ENCODE measurements around the gene CFAP54. TPM values are rescaled to one million over a fixed set of nuclear protein-coding genes. Genes with fewer than 3 reads are reported as not detected.

The CFAP54 gene
- total RNA-seq, 1 experiment from 2014 or later, result 0.09 TPM

GRCh38 chr12:96606134-96606533 is 116.8 kb downstream of the CFAP54 start:
- ChIA-PET CTCF (no interaction called here), POLR2A (no interaction called here)
- Mint-ChIP-seq H3K36me3 (peaks cover 16% of the 10 kb centered on the region), H3K27me3 (ENCODE audit: low read depth) (no peaks in the 10 kb centered on the region; the same call in 1 of the 2 replicates), H3K4me1 (no peaks in the 10 kb centered on the region), H3K9me3 (peaks cover 45% of the 10 kb centered on the region), H3K27ac (no peak overlapping the region), H3K4me3 (no peak overlapping the region)
- no peak for TF ChIP-seq ZNF219 (CRISPR knock-in tag; IDR thresholded peaks at IDR 0.05; ENCODE audit: borderline replicate concordance)
- no peak for TF ChIP-seq ETV6 (CRISPR knock-in tag; IDR thresholded peaks at IDR 0.05)
- no peak for TF ChIP-seq TP53 (CRISPR knock-in tag; IDR thresholded peaks at IDR 0.05)
- TF ChIP-seq RELA (CRISPR knock-in tag; IDR thresholded peaks at IDR 0.05; ENCODE audit: borderline replicate concordance), result no peak
- no peak for TF ChIP-seq NFE2L1 (CRISPR knock-in tag; IDR thresholded peaks at IDR 0.05)
- TF ChIP-seq KAT7 (CRISPR knock-in tag; IDR thresholded peaks at IDR 0.05; ENCODE audit: borderline replicate concordance), result no peak
- TF ChIP-seq ZNF138 (CRISPR knock-in tag; conservative IDR thresholded peaks at IDR 0.05), result no peak
- TF ChIP-seq NFATC4 (CRISPR knock-in tag; IDR thresholded peaks at IDR 0.05), result no peak
- TF ChIP-seq ARID4B (CRISPR knock-in tag; IDR thresholded peaks at IDR 0.05; ENCODE audit: borderline replicate concordance), result no peak
- TF ChIP-seq TEAD1 (CRISPR knock-in tag; IDR thresholded peaks at IDR 0.05), result no peak
- TF ChIP-seq E2F4 (CRISPR knock-in tag; IDR thresholded peaks at IDR 0.05; ENCODE audit: borderline replicate concordance, low read depth), result no peak
- no peak for TF ChIP-seq GABPB1 (CRISPR knock-in tag; IDR thresholded peaks at IDR 0.05)
- DNase-seq (ENCODE audit: low spot score), result no peak
- no peak for ATAC-seq

- H3K27ac Mint-ChIP-seq, result no peak overlapping the region
- CTCF ChIA-PET, result no interaction called here
These were observed 117.3 kb downstream of the CFAP54 start for GRCh38 chr12:96606644-96607043.

More at GRCh38 chr12:96606644-96607043, 117.3 kb downstream of the CFAP54 start:
- no peak for DNase-seq (ENCODE audit: low spot score)
- Mint-ChIP-seq H3K36me3 (peaks cover 21% of the 10 kb centered on the region), H3K4me1 (no peaks in the 10 kb centered on the region), H3K27me3 (ENCODE audit: low read depth) (no peaks in the 10 kb centered on the region; the same call in 1 of the 2 replicates), H3K4me3 (no peak overlapping the region), H3K9me3 (peaks cover 50% of the 10 kb centered on the region)
- POLR2A ChIA-PET, result no interaction called here
- no peak for TF ChIP-seq IRF2 (CRISPR knock-in tag; IDR thresholded peaks at IDR 0.05; ENCODE audit: borderline replicate concordance, low read depth)
- TF ChIP-seq GABPB1 (CRISPR knock-in tag; IDR thresholded peaks at IDR 0.05), result no peak
- no peak for TF ChIP-seq GTF2I (CRISPR knock-in tag; conservative IDR thresholded peaks at IDR 0.05)
- TF ChIP-seq OVOL2 (CRISPR knock-in tag; IDR thresholded peaks at IDR 0.05; ENCODE audit: borderline replicate concordance), result no peak
- no peak for TF ChIP-seq ZNF317 (CRISPR knock-in tag; IDR thresholded peaks at IDR 0.05; ENCODE audit: borderline replicate concordance, low read depth)
- no peak for TF ChIP-seq HMGXB4 (CRISPR knock-in tag; IDR thresholded peaks at IDR 0.05)
- no peak for TF ChIP-seq MAX (CRISPR knock-in tag; IDR thresholded peaks at IDR 0.05)
- TF ChIP-seq ATF2 (CRISPR knock-in tag; IDR thresholded peaks at IDR 0.05; ENCODE audit: borderline replicate concordance, low read depth), result no peak
- TF ChIP-seq NR1H2 (CRISPR knock-in tag; IDR thresholded peaks at IDR 0.05), result no peak
- no peak for TF ChIP-seq HMGA2 (CRISPR knock-in tag; IDR thresholded peaks at IDR 0.05)
- no peak for TF ChIP-seq SP1 (CRISPR knock-in tag; conservative IDR thresholded peaks at IDR 0.05)
- TF ChIP-seq TEAD1 (CRISPR knock-in tag; IDR thresholded peaks at IDR 0.05), result no peak
- TF ChIP-seq NFATC4 (CRISPR knock-in tag; IDR thresholded peaks at IDR 0.05), result no peak
- TF ChIP-seq ZNF423 (CRISPR knock-in tag; IDR thresholded peaks at IDR 0.05), result no peak
- no peak for TF ChIP-seq ZNF121 (CRISPR knock-in tag; IDR thresholded peaks at IDR 0.05)
- TF ChIP-seq RELA (CRISPR knock-in tag; IDR thresholded peaks at IDR 0.05; ENCODE audit: borderline replicate concordance), result no peak
- TF ChIP-seq JAZF1 (CRISPR knock-in tag; IDR thresholded peaks at IDR 0.05), result no peak
- no peak for TF ChIP-seq FOXJ3 (CRISPR knock-in tag; IDR thresholded peaks at IDR 0.05; ENCODE audit: borderline replicate concordance)
- no peak for TF ChIP-seq ZNF416 (CRISPR knock-in tag; IDR thresholded peaks at IDR 0.05)
- no peak for TF ChIP-seq CREB1 (CRISPR knock-in tag; IDR thresholded peaks at IDR 0.05)
- no peak for ATAC-seq
